ENCODE data around the gene PLXNC1. TPM values are rescaled to one million over a fixed set of nuclear protein-coding genes. Genes with fewer than 3 reads are reported as not detected.

PLXNC1 gene
- total RNA-seq (10 to 100 TPM; 26.5 to 70.0 TPM), polyA plus RNA-seq (10 to 100 TPM in 1 of 2 donors, 1 to 10 TPM in 1; 1.7 to 46.0 TPM)
- long read RNA-seq, donor 1 = 0 reads
- long read RNA-seq, donor 2 = 0 reads
- long read RNA-seq, donor 3 = 0 reads
- long read RNA-seq, donor 4 = 0 reads
- long read RNA-seq, donor 5, partial matches to known transcripts = 5 of 10 reads
- long read RNA-seq, donor 5, other reads (novel, unspliced or antisense) = 5 of 10 reads

- Histone ChIP-seq H3K27ac (ENCODE audit: low read depth in 1 of 2, low read length in 1 of 2) (peak within 1 kb of the TSS in 1 of 2 donors; percentile 40), H3K27me3 (ENCODE audit: control insufficient read depth in 3 of 3, insufficient read depth in 3 of 3, low read length in 2 of 3) (peaks cover 0 to 47% (median 22%) of the 10 kb centered on the region in 3 donors), H3K4me1 (ENCODE audit: control insufficient read depth in 5 of 5, insufficient read depth in 5 of 5, low read length in 5 of 5) (peaks cover 0 to 15% (median 8%) of the 10 kb centered on the region in 5 donors), H3K9ac (ENCODE audit: insufficient read depth in 1 of 2, low read length in 2 of 2) (no peak within 1 kb of the TSS), H3K4me3 (peak within 1 kb of the TSS; percentile 59), H3K9me3 (ENCODE audit: control insufficient read depth in 4 of 4, insufficient read depth in 3 of 4, low read length in 3 of 4) (no peaks in the 10 kb centered on the region), H3K36me3 (ENCODE audit: control insufficient read depth in 4 of 4, insufficient read depth in 4 of 4, low read length in 4 of 4) (no peaks in the 10 kb centered on the region)
- 0 to 1% methylated on average over 59 to 72 of the region's 75 CpGs for WGBS, 2 donors
- ATAC-seq (ENCODE audit: insufficient read depth, low FRiP score) (no peak), DNase-seq (peak; percentile 52 to 67 (median 60))
- no peak for TF ChIP-seq CTCF (IDR thresholded peaks at IDR 0.05; ENCODE audit: control extremely low read depth, extremely low read depth)
Measured at GRCh38 chr12:94147991-94148738, at the start of gene PLXNC1. PLXNC1 (plus strand) TSS chr12:94148577; CDS start chr12:94148972, 395 bp downstream.

GRCh38 chr12:94099191-94099590, 49.2 kb upstream of the PLXNC1 start:
- Histone ChIP-seq H3K4me3 (no peak overlapping the region), H3K9ac (ENCODE audit: insufficient read depth in 1 of 2, low read length in 2 of 2) (no peak overlapping the region), H3K27ac (ENCODE audit: low read depth in 1 of 2, low read length in 1 of 2) (no peak overlapping the region), H3K27me3 (ENCODE audit: control insufficient read depth in 3 of 3, insufficient read depth in 3 of 3, low read length in 2 of 3) (peaks cover 0 to 3% (median 0%) of the 10 kb centered on the region in 3 donors), H3K36me3 (ENCODE audit: control insufficient read depth in 4 of 4, insufficient read depth in 4 of 4, low read length in 4 of 4) (no peaks in the 10 kb centered on the region), H3K9me3 (ENCODE audit: control insufficient read depth in 4 of 4, insufficient read depth in 3 of 4, low read length in 3 of 4) (no peaks in the 10 kb centered on the region), H3K4me1 (ENCODE audit: control insufficient read depth in 5 of 5, insufficient read depth in 5 of 5, low read length in 5 of 5) (peaks cover 0 to 6% (median 0%) of the 10 kb centered on the region in 5 donors)
- 93 to 99% methylated on average over 3 of the region's 3 CpGs for WGBS, 2 donors
- ATAC-seq (ENCODE audit: insufficient read depth, low FRiP score) (no peak), DNase-seq (no peak)
- TF ChIP-seq CTCF (IDR thresholded peaks at IDR 0.05; ENCODE audit: control extremely low read depth, extremely low read depth) = no peak

- H3K9me3 ChIP-seq (ENCODE audit: control insufficient read depth in 4 of 4, insufficient read depth in 3 of 4, low read length in 3 of 4) = no peaks in the 10 kb centered on the region
- no peak overlapping the region for H3K4me3 ChIP-seq
- H3K9ac ChIP-seq (ENCODE audit: insufficient read depth in 1 of 2, low read length in 2 of 2) = no peak overlapping the region
- H3K27me3 ChIP-seq (ENCODE audit: control insufficient read depth in 3 of 3, insufficient read depth in 3 of 3, low read length in 2 of 3) = peaks cover 0 to 3% (median 0%) of the 10 kb centered on the region in 3 donors
- TF ChIP-seq CTCF (IDR thresholded peaks at IDR 0.05; ENCODE audit: control extremely low read depth, extremely low read depth) = no peak
- no peaks in the 10 kb centered on the region for H3K36me3 ChIP-seq (ENCODE audit: control insufficient read depth in 4 of 4, insufficient read depth in 4 of 4, low read length in 4 of 4)
- 28 to 46% methylated on average over 10 of the region's 10 CpGs for WGBS, 2 donors
- DNase-seq = peak in 1 of 3 donors; percentile 19
- no peak overlapping the region for H3K27ac ChIP-seq (ENCODE audit: low read depth in 1 of 2, low read length in 1 of 2)
- H3K4me1 ChIP-seq (ENCODE audit: control insufficient read depth in 5 of 5, insufficient read depth in 5 of 5, low read length in 5 of 5) = peaks cover 0 to 6% (median 0%) of the 10 kb centered on the region in 5 donors
- ATAC-seq (ENCODE audit: insufficient read depth, low FRiP score) = no peak
Measured at GRCh38 chr12:94099632-94100031, 48.7 kb upstream of the PLXNC1 start.

Measured in lung (tissue), 16 donors.